NCI-H2081 treated with DMSO at 0.1 percent for 48 hours (cell line): Measurements from ENCODE around the gene DNAJC9.

Experiments
- DNase-seq: peaks from one replicate; lab custom pipeline; 2025; lab: John Stamatoyannopoulos, UW

Gene DNAJC9

GRCh38 chr10:73238990-73239566 lies 8.0 kb downstream of the DNAJC9 start:
- no peak for DNase-seq

GRCh38 chr10:73234695-73235094 lies 12.4 kb downstream of the DNAJC9 start:
- no peak for DNase-seq

- no peak for DNase-seq
Observed at GRCh38 chr10:73233883-73234282, 13.2 kb downstream of the DNAJC9 start.

- DNase-seq, result no peak
Observed at GRCh38 chr10:73232887-73233286, 14.2 kb downstream of the DNAJC9 start.

GRCh38 chr10:73229567-73229966 lies 17.5 kb downstream of the DNAJC9 start:
- no peak for DNase-seq

- DNase-seq, result no peak
Observed at GRCh38 chr10:73228247-73228646, 18.8 kb downstream of the DNAJC9 start.

GRCh38 chr10:73226663-73227062 lies 20.4 kb downstream of the DNAJC9 start:
- no peak for DNase-seq

GRCh38 chr10:73225518-73225917 lies 21.5 kb downstream of the DNAJC9 start:
- DNase-seq, result no peak

GRCh38 chr10:73220989-73221388 lies 26.1 kb downstream of the DNAJC9 start:
- DNase-seq, result no peak

GRCh38 chr10:73219384-73219783 lies 27.7 kb downstream of the DNAJC9 start:
- DNase-seq, result no peak

GRCh38 chr10:73218431-73219191 lies 28.4 kb downstream of the DNAJC9 start:
- DNase-seq, result no peak

GRCh38 chr10:73217628-73218027 lies 29.4 kb downstream of the DNAJC9 start:
- DNase-seq, result no peak

- DNase-seq, result no peak
Observed at GRCh38 chr10:73215749-73216148, 31.3 kb downstream of the DNAJC9 start.

GRCh38 chr10:73211106-73211811 lies 35.8 kb downstream of the DNAJC9 start:
- no peak for DNase-seq

- no peak for DNase-seq
Observed at GRCh38 chr10:73210395-73211105, 36.5 kb downstream of the DNAJC9 start.

GRCh38 chr10:73209705-73210104 lies 37.4 kb downstream of the DNAJC9 start:
- no peak for DNase-seq

GRCh38 chr10:73207883-73208282 lies 39.2 kb downstream of the DNAJC9 start:
- no peak for DNase-seq

GRCh38 chr10:73206385-73206784 lies 40.7 kb downstream of the DNAJC9 start:
- no peak for DNase-seq

GRCh38 chr10:73205890-73206289 lies 41.2 kb downstream of the DNAJC9 start:
- DNase-seq, result no peak

GRCh38 chr10:73205081-73205480 lies 42.0 kb downstream of the DNAJC9 start:
- DNase-seq, result no peak
